ENCODE data around the gene PLD4.

Gene PLD4

GRCh38 chr14:104967386-104968152 lies 42.9 kb downstream of the PLD4 start:
- peak; percentile 40 for DNase-seq (ENCODE audit: low read depth)
- H3K4me3 ChIP-seq (replicated peaks; ENCODE audit: low read depth, low read length) = peak overlapping the region; percentile 40
- TF ChIP-seq CTCF (IDR thresholded peaks at IDR 0.05; ENCODE audit: low read length, missing control alignments) = no peak

- no peak for TF ChIP-seq CTCF (IDR thresholded peaks at IDR 0.05; ENCODE audit: low read length, missing control alignments)
- H3K4me3 ChIP-seq (replicated peaks; ENCODE audit: low read depth, low read length) = peak overlapping the region; percentile 40
- DNase-seq (ENCODE audit: low read depth) = peak; percentile 58
Measured at GRCh38 chr14:104968153-104968527, 43.5 kb downstream of the PLD4 start.

GRCh38 chr14:104968541-104969401 lies 44.1 kb downstream of the PLD4 start:
- TF ChIP-seq CTCF (IDR thresholded peaks at IDR 0.05; ENCODE audit: low read length, missing control alignments) = peak; percentile 25
- H3K4me3 ChIP-seq (replicated peaks; ENCODE audit: low read depth, low read length) = peak overlapping the region; percentile 40
- peak; percentile 49 for DNase-seq (ENCODE audit: low read depth)

GRCh38 chr14:104969741-104970230 lies 45.1 kb downstream of the PLD4 start:
- no peak for DNase-seq (ENCODE audit: low read depth)
- peak overlapping the region; percentile 43 for H3K4me3 ChIP-seq (replicated peaks; ENCODE audit: low read depth, low read length)

GRCh38 chr14:104970231-104971068 lies 45.8 kb downstream of the PLD4 start:
- H3K4me3 ChIP-seq (replicated peaks; ENCODE audit: low read depth, low read length) = peak overlapping the region; percentile 43
- TF ChIP-seq CTCF (IDR thresholded peaks at IDR 0.05; ENCODE audit: low read length, missing control alignments) = no peak
- DNase-seq (ENCODE audit: low read depth) = peak; percentile 80

More at GRCh38 chr14:104969741-104970230, 45.1 kb downstream of the PLD4 start:
- TF ChIP-seq CTCF (IDR thresholded peaks at IDR 0.05; ENCODE audit: low read length, missing control alignments) = no peak

- H3K4me3 ChIP-seq (replicated peaks; ENCODE audit: low read depth, low read length) = no peak overlapping the region
- TF ChIP-seq CTCF (IDR thresholded peaks at IDR 0.05; ENCODE audit: low read length, missing control alignments) = no peak
- DNase-seq (ENCODE audit: low read depth) = no peak
Measured at GRCh38 chr14:104971447-104972240, 47.0 kb downstream of the PLD4 start.
